ENCODE results near the gene INPP5J.

INPP5J gene

DNA sequence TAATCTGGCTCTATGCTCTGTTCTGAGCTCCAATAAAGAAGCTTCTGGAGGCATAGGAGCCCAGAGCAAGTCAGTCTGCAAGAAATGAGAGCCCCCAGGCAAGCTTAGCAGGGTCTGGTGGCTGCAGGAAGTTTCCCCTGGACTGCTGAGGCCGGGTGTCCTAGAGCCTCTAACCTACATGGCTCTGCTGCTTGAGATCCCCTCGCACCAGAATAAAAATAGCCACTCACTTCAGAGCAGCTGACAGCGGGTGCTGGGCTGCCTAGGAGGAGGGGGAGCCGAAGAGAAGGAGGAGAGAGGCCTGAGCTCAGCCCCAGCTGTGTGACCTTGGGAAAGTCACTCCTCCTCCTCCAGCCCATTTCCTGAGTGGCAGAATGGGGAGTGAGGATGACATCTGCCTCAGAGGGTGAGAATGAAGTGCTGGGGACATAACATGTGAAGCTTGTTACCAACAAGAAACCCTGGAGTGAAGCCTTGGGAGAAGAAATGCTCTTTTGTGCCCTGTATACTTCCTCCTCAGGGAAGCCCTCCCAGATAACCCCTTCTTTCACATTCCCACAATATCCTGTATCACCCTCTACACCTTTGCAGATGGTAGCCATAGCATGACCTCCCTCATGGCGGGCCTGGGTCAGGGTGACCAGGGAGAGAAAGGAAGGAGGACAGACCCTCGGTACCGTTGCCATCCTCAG is 3.6 kb upstream of the INPP5J start:
- H3K9me3 ChIP-seq (ENCODE audit: control insufficient read depth, insufficient read depth, low read depth, low read length), result no peaks in the 10 kb centered on the region
- no peak overlapping the region for H3K27ac ChIP-seq (ENCODE audit: extremely low read depth, low read depth, low read length)
- ChIA-PET POLR2A (interaction anchor here (0.6 kb wide), 1 partner anchor 17 kb away, joined by 3 read pairs; no protein-coding TSS in a partner anchor), CTCF (interaction anchor here (0.7 to 1.3 kb wide), 4 partner anchors 11 to 199 kb away, joined by 3 to 9 read pairs (median 4); partner anchors contain the start of gene SELENOM)
- H3K4me1 ChIP-seq (ENCODE audit: control insufficient read depth, insufficient read depth, low read length), result 0 out of 2 replicates have a peak, but pooled peaks cover 2% of the 10 kb centered on the region
- H3K36me3 ChIP-seq (ENCODE audit: control insufficient read depth in 2 of 2, insufficient read depth in 1 of 2, low read length in 2 of 2), result no peaks in the 10 kb centered on the region
- TF ChIP-seq ZNF202 (tag by site-specific recombination; IDR thresholded peaks at IDR 0.05; ENCODE audit: borderline replicate concordance) (no peak), ZNF785 (tag by site-specific recombination; IDR thresholded peaks at IDR 0.05) (no peak), ZNF514 (tag by site-specific recombination; IDR thresholded peaks at IDR 0.05) (no peak), ZNF311 (tag by site-specific recombination; IDR thresholded peaks at IDR 0.05; ENCODE audit: borderline replicate concordance) (no peak)
- TF ChIP-seq, protein P1, sequence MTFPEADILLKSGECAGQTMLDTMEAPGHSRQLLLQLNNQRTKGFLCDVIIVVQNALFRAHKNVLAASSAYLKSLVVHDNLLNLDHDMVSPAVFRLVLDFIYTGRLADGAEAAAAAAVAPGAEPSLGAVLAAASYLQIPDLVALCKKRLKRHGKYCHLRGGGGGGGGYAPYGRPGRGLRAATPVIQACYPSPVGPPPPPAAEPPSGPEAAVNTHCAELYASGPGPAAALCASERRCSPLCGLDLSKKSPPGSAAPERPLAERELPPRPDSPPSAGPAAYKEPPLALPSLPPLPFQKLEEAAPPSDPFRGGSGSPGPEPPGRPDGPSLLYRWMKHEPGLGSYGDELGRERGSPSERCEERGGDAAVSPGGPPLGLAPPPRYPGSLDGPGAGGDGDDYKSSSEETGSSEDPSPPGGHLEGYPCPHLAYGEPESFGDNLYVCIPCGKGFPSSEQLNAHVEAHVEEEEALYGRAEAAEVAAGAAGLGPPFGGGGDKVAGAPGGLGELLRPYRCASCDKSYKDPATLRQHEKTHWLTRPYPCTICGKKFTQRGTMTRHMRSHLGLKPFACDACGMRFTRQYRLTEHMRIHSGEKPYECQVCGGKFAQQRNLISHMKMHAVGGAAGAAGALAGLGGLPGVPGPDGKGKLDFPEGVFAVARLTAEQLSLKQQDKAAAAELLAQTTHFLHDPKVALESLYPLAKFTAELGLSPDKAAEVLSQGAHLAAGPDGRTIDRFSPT (tag by site-specific recombination; IDR thresholded peaks at IDR 0.05), result no peak
- no peak overlapping the region for H3K4me3 ChIP-seq (ENCODE audit: low read depth, low read length)

DNA sequence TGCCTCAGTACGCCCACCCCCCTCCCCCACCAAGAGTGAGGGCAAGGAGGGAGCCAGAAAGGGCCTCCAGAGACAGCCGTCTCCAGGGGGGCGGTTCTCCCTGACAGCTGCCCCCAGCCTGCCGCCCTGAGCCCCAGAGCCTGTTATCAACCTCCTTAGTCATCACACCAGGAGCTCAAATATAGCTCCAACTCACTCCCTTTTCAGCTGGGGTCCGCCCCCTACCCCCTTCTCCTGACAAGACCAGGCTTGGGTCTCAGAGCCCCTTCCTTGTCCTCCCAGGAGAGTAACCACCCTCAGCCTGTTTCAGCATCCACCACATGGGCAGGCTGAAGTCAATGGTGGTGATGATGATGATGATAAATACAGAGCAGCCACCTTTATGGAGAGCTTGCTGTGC is 2.5 kb upstream of the INPP5J start:
- H3K36me3 ChIP-seq (ENCODE audit: control insufficient read depth in 2 of 2, insufficient read depth in 1 of 2, low read length in 2 of 2), result no peaks in the 10 kb centered on the region
- no peak overlapping the region for H3K4me3 ChIP-seq (ENCODE audit: low read depth, low read length)
- TF ChIP-seq ZIC2 (tag by site-specific recombination; IDR thresholded peaks at IDR 0.05) (0 out of 2 replicates have a peak, but pooled peaks have one; percentile 42), ZNF544 (tag by site-specific recombination; IDR thresholded peaks at IDR 0.05) (no peak), ZFHX2 (tag by site-specific recombination; conservative IDR thresholded peaks at IDR 0.05) (peak; percentile 37), ZNF777 (tag by site-specific recombination; IDR thresholded peaks at IDR 0.05; ENCODE audit: borderline replicate concordance) (no peak), EGR2 (tag by site-specific recombination; IDR thresholded peaks at IDR 0.05; ENCODE audit: low read depth) (0 out of 2 replicates have a peak, but pooled peaks have one; percentile 14), GLIS1 (tag by site-specific recombination; IDR thresholded peaks at IDR 0.05) (peak; percentile 77)
- TF ChIP-seq, protein P2, sequence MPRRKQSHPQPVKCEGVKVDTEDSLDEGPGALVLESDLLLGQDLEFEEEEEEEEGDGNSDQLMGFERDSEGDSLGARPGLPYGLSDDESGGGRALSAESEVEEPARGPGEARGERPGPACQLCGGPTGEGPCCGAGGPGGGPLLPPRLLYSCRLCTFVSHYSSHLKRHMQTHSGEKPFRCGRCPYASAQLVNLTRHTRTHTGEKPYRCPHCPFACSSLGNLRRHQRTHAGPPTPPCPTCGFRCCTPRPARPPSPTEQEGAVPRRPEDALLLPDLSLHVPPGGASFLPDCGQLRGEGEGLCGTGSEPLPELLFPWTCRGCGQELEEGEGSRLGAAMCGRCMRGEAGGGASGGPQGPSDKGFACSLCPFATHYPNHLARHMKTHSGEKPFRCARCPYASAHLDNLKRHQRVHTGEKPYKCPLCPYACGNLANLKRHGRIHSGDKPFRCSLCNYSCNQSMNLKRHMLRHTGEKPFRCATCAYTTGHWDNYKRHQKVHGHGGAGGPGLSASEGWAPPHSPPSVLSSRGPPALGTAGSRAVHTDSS (tag by site-specific recombination; IDR thresholded peaks at IDR 0.05), result peak; percentile 29; the same call in 1 of the 2 replicates
- TF ChIP-seq, protein P3, sequence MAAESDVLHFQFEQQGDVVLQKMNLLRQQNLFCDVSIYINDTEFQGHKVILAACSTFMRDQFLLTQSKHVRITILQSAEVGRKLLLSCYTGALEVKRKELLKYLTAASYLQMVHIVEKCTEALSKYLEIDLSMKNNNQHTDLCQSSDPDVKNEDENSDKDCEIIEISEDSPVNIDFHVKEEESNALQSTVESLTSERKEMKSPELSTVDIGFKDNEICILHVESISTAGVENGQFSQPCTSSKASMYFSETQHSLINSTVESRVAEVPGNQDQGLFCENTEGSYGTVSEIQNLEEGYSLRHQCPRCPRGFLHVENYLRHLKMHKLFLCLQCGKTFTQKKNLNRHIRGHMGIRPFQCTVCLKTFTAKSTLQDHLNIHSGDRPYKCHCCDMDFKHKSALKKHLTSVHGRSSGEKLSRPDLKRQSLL (tag by site-specific recombination; IDR thresholded peaks at IDR 0.05), result no peak
- TF ChIP-seq, protein P4, sequence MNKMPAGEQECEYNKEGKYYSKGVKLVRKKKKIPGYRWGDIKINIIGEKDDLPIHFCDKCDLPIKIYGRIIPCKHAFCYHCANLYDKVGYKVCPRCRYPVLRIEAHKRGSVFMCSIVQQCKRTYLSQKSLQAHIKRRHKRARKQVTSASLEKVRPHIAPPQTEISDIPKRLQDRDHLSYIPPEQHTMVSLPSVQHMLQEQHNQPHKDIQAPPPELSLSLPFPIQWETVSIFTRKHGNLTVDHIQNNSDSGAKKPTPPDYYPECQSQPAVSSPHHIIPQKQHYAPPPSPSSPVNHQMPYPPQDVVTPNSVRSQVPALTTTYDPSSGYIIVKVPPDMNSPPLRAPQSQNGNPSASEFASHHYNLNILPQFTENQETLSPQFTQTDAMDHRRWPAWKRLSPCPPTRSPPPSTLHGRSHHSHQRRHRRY (tag by site-specific recombination; IDR thresholded peaks at IDR 0.05), result no peak
- no peaks in the 10 kb centered on the region for H3K9me3 ChIP-seq (ENCODE audit: control insufficient read depth, insufficient read depth, low read depth, low read length)
- 0 out of 2 replicates have a peak, but pooled peaks cover 2% of the 10 kb centered on the region for H3K4me1 ChIP-seq (ENCODE audit: control insufficient read depth, insufficient read depth, low read length)
- no peak overlapping the region for H3K27ac ChIP-seq (ENCODE audit: extremely low read depth, low read depth, low read length)
- POLR2A ChIA-PET, result interaction anchor here (0.6 to 1.2 kb wide), 2 partner anchors 13 to 485 kb away, joined by 3 to 4 read pairs; partner anchors contain the start of gene SELENOM
- CTCF ChIA-PET, result interaction anchor here (0.8 to 1.3 kb wide), 3 partner anchors 9 to 26 kb away, joined by 3 to 4 read pairs (median 3); partner anchors contain the start of gene SELENOM

Measured in HEK293 (cell line).